CD4-positive, alpha-beta T cell treated with Interleukin-4 for 4 hours (primary cell): ENCODE measurements around the gene LSS.
"Not testable (repeated sequence)": the region's sequence is repeated elsewhere in the genome, so short reads cannot be mapped to it uniquely, and the experiment has no call there.

Source experiments
- DNase-seq: peaks from one replicate; pipeline ENCODE4 v3.0.0-alpha.2; 2020

Gene LSS

DNA sequence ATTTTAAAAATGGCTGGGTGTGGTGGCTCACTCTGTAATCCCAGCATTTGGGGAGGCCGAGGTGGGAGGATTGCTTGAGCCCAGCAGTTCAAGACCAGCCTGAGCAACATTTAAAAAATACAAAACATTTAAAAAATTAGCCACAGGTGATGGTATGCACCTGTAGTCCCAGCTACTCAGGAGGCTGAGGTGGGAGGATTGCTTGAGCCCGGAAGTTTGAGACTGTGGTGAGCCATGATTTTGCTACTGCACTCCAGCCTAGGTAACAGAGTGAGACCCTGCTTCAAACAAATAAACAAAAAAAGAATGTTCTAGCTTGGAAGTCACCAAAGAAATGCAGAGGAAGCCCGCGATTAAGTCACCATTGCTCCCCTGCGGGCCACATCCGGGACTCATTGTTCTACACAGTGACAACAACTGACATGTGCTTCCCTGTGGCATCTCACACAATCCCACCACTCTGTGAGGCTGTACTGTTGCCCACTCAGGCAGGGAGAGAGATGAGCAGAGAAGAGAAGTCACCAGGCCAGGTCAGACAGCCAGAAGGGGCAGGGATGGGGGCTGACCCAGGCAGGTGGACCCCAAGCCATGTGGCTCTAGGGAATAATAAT, 25.9 kb downstream of the LSS start:
- no peak for DNase-seq

DNA sequence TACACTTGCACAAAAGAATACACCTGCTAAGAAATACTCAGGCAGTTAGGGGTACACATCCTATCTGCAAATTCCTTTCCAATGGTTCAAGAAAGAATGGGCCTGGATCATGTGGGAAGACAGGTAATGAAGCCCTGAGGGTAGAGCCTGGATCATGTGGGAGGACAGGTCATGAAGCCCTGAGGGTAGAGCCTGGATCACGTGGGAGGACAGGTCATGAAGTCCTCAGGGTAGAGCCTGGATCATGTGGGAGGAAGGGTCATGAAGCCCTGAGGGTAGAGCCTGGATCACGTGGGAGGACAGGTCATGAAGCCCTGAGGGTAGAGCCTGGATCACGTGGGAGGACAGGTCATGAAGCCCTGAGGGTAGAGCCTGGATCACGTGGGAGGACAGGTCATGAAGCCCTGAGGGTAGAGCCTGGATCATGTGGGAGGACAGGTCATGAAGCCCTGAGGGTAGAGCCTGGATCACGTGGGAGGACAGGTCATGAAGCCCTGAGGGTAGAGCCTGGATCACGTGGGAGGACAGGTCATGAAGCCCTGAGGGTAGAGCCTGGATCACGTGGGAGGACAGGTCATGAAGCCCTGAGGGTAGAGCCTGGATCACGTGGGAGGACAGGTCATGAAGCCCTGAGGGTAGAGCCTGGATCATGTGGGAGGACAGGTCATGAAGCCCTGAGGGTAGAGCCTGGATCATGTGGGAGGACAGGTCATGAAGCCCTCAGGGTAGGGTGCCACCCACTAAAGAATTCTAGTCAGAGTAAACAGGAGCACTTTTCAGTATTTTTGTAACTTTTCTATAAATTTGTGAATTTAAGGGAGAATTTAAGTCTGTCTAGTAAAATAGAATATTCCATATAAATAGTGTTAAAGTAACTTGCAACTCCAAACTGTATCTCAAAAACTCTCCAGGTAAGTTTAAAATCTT, 27.4 kb downstream of the LSS start:
- DNase-seq = not testable (repeated sequence)

GRCh38 chr21:46199436-46200373, 28.9 kb downstream of the LSS start:
- no peak for DNase-seq

- no peak for DNase-seq
These were observed 31.8 kb downstream of the LSS start for GRCh38 chr21:46196733-46197132.

GRCh38 chr21:46195595-46196195, 32.9 kb downstream of the LSS start:
- no peak for DNase-seq

DNA sequence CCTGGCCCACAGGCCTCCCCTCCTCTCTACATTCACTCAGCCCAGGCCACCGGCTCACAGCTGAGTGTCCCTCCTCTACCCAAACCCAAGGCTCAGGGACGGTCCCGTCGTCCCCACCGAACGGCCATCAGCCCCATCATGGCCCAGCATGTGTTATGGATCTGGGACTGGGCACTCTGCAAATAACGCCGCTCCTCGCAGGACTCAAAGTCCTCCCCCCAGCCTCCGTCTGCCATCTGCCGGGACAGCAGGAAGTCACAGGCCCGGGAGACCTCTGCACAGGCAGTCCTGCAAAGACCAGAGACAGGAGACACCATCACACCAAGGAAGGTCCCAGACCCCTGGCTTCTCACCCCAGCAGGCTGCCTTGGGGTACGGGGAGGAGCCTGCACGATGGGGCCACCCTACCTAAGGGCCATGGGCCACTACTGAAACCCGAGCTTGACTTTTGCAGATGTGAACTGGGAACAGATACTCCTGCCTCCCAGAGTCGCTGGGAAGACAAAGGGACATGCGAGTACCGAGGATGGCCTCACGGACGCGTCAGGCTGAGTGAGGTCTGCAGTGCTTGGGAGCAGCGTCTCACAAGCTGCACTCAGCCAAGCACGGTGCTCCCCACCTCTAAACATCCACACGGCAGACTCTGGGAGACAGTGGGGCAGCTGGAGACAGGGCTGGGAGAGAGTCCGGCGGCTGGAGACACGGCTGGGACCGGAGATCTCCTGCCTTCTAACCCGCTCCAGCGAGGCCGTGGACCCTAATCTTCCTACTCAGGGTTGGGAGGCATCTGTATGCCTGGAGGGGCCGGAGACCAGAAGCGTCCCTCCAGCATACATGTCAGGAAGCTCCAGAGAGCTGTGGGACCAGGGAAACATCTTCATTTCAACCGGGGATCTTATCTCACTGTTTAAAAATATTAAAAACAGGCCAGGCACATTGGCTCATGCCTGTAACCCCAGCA, 33.9 kb downstream of the LSS start:
- DNase-seq = no peak

DNA sequence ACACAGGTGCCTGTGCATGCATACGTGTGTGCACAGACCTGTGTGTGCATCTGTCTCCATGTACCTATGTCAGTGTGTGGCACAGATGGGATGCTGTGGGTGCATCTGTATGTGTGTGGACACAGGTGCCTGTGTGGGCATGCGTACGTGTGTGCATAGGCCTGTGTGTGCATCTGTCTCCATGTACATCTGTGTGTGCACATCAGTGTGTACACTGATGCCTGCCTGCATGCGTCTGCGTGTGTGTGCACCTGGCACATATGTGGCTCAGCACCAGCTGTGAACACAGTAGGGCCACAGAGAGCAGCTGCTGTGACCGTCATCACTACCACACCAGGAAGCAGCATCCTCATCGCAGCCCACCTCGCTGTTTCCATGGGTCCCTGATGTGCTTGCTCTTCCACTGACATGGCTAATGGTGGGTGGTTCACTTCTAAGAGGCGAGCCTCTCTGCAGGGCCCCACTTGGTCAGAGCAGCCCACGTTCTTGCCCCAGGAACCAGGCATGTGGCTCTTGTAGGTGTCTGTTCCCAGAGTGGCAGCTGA, 34.7 kb downstream of the LSS start:
- no peak for DNase-seq

- DNase-seq = no peak
These were observed 36.6 kb downstream of the LSS start for GRCh38 chr21:46191686-46192575.

DNA sequence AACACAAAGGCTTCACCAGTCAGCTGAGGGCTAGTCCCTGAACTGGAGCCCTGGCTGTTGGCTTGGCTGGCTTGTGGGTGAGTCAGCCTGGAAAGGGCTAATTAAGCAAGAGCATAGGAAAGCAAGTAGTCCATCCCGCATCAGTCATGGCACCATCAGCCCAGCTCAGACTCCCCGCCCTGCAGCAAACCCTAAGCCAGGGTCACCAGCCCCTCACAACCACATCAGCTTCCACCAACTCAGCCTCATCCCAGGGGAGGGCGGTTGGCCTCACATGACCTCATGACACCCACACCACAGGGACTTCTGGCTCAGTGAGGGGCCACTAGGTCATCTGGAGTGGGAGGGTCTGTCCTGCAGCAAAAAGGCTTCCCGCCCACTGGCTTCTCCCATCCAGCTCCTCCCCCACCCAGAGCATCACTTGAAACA, 37.3 kb downstream of the LSS start:
- DNase-seq = no peak

- no peak for DNase-seq
These were observed 38.0 kb downstream of the LSS start for GRCh38 chr21:46190491-46191131.

DNA sequence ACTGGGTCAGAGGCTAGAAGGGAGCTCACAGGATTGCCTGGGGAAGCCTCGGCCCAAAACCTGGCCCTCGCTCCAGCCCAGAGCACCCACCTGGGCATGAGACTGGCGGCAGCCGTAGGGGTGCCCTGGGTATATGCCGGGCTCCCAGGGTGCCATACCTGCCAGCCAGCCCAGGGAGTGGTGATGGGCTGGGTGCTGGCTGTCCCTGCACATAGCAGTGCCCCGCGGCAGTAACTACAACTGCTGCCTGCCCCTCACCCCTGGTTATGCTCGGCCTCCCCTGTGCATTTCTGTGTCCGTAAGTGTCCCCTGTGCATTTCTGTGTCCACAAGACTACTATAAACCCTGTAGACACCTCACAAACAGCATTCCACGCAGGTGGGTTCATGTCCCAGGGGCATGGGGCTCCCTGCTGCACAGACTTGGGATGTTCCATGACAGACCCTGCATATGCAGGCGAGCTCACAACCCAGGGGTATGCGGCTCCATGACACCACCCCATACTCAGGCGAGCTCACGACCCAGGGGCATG, 38.5 kb downstream of the LSS start:
- no peak for DNase-seq

- no peak for DNase-seq
These were observed 39.2 kb downstream of the LSS start for GRCh38 chr21:46189213-46189958.

- DNase-seq = no peak
These were observed 40.1 kb downstream of the LSS start for GRCh38 chr21:46188226-46189212.

DNA sequence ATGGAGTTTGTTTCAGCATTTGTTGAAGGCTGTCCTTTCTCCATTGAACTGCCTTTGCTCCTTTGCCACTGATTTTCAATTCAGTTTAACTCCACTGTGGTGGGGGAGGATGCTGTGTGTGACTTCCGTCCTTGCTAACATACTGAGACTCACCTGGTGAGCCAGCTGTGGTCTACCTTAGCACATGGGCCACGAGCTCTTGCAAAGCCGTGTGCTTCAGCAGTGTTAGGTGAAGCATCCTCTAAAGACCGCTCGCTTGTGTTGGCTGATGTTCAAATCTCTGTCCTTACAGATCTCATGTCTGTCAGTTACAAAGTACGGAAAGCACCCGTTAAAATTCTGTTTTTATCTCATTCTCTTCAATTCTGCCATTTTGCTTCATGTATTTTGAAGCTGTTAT, 40.8 kb downstream of the LSS start:
- DNase-seq = no peak

GRCh38 chr21:46187261-46187660, 41.3 kb downstream of the LSS start:
- DNase-seq = no peak

DNA sequence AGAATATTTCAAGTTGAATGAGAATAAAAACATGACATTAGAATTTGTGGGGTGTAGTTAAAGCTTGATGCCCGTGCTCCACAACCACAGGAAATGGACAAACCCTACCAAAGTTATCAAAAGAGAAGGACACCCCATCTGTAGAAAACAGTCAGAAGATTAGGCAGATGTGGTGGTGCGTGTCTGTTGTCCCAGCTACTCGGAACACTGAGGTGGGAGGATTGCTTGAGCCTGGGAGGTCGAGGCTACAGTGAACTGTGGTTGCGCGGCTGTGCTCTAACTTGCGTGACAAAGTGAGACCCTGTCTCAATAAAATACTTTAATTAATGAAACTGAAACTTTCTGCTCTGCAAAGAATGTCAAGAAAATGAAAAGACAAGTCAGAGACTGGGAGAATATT, 42.9 kb downstream of the LSS start:
- no peak for DNase-seq
